GM08714 (cell line): ENCODE data around the gene TWNK.
A peak's percentile ranks its signal among the peaks of the same experiment; 100 is the strongest.

Experiments used
- H3K4me3 ChIP-seq: fragments of 200-500 bp; sonication (Bioruptor generic); 2 replicates; pipeline ENCODE4 v1.5.1; 2014; ENCODE audit warnings: mild to moderate bottlenecking, low read length, inconsistent platforms
- ZNF274 ChIP-seq: IDR thresholded peaks from 2 replicates; pipeline ENCODE4 v1.6.1; 2012; ENCODE audit warnings: mild to moderate bottlenecking, low read depth, low read length

TWNK gene

DNA sequence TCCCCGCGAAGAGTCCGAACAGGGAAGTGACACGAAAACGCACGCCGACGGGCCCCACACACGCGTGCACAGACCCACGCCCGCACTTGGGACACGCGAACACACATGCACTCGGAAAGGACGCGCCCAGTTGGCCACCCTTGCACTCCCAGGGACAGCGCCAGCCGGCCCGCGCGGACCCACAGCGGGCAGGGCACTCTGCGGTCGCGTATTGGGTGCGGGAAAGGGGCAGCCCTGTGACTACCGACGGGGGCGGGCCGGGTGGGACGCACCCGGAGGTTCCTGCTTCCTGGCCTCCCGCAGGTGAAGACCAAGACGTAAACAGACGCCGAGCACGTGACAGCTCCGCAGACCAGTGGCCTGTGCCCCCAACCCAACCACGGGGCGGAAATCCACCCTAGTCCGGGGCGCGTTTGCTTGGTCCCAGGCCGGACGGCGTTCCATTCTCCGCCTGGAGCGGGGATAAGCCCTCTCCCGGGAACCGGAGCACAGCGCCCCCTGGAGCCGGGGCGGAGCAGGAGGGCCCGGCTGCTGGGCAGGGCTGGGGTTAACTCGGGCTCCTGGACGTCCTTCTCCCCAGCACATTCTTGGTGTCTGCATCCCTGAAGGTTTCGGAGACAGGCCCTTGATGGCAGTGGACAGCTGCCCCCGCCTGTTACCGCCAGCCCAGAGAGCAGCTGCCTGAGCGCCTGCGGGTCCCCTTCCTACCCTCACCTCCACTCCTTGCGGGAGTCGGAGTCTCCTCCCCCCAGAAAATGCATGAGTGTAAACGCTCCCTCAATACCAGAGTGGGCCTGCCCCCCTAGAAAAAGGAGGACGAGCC is 10.2 kb downstream of the TWNK start:
- TF ChIP-seq ZNF274, result no peak
- H3K4me3 ChIP-seq, result peak overlapping the region; percentile 77

DNA sequence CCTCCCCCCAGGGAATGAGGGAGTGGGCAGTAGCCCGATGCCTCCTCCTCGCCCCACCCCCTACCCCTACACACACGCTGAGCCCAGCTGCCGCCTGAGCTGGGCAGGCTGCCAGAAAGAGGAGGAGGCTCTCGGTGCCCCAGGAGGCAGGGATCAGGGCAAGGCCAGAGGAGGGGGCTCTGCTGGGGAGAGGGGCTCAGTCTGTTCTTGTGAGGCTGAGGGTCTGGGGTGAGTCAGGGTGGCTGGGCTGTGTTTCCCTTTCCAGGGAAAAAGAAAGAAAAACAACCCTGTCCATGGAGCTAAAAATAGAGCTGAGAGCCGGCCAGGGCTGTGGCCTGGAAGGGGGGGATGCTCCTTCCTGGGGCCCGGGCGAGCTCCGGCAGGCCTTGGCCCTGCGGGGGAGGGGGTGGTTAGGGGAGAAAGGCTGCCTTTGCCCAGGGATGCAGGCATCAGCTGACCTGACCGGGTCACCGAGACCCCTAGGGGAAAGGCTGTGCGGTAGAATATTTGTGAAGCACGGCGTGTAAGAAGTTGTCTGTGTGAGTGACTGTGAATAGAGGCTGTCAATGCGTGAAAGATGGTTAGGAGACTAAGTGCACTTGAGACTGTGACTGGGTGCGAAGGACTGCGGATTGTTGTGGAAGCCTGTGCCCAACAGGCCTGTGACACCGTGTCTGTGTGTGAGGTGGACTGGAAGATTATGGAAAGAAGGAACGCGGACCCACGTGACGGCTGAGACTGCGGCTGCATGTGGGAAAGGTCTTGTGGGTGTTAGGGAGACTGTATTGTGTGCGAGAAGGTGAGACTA is 11.0 kb downstream of the TWNK start:
- peak overlapping the region; percentile 77; the same call in 1 of the 2 replicates for H3K4me3 ChIP-seq
- TF ChIP-seq ZNF274, result no peak

- TF ChIP-seq ZNF274, result no peak
Observed at GRCh38 chr10:100998991-100999741, 11.8 kb downstream of the TWNK start.

DNA sequence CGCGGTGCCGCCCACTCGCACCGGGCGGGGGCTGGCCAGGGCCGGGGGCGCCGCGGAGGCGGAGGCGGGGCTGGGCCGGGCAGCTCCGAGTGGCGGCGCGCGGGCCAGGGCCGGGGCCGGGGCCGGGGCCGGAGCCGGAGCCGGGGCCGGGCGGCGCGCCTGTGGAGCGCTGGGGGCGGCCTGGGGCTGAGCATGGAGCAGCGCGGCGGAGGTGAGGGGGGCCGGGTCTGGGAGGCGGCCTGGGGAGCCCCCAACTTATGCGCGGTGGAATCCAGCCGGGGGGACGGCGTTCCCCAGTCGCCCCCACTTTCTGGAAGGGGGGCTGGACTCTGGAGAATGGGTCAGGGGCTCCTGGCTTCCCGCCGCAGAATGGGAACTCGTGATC is 12.4 kb downstream of the TWNK start, which contains the start of gene LZTS2:
TSS of gene LZTS2 (plus strand) at position 67 of the 385 bp plus-strand sequence. CDS start 2,731 bp downstream, outside the sequence.
- H3K4me3 ChIP-seq, result peak within 1 kb of the TSS; percentile 77
- no peak for TF ChIP-seq ZNF274

More at GRCh38 chr10:100998991-100999741, 11.8 kb downstream of the TWNK start:
- peak overlapping the region; percentile 77; the same call in 1 of the 2 replicates for H3K4me3 ChIP-seq

DNA sequence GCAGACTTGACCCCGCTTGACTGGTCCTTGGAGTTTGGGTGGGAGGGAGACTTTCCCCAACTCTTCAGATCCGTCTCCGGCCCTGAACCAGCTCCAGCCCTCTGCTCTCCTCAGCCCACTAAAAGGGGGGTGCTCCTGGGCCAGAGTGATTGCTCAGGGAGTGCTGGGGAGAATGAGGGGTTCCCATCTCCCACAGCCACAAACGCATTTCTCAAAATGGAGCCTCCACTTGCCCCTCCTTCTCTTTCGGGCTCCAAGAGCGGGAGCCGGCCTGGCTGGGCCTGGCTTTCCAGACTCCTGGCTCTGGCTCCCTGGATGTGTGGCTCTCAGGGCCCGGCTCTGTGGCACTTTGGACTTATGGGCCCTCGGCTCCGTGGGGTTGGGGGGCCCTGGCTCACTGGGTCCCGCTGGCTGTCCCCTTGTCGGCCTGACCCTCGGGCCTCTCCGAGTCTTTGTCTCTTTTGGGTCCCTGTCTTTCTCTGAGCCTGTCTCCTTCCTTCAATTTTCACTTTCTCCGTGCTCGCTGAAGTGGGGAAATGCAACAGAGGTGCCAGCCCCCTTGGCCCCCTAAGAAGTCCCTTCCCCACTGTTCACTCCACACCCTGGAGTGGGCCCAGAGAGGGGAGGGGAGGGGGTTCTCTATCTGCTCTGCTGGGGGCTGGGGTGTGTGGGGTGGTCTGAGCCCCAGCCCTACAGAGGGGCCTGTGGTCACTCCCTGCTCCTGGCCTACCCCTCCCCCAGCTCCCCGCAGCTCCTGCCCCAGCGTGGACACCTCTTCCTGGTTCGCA is 13.0 kb downstream of the TWNK start:
- TF ChIP-seq ZNF274, result no peak
- peak overlapping the region; percentile 77 for H3K4me3 ChIP-seq

DNA sequence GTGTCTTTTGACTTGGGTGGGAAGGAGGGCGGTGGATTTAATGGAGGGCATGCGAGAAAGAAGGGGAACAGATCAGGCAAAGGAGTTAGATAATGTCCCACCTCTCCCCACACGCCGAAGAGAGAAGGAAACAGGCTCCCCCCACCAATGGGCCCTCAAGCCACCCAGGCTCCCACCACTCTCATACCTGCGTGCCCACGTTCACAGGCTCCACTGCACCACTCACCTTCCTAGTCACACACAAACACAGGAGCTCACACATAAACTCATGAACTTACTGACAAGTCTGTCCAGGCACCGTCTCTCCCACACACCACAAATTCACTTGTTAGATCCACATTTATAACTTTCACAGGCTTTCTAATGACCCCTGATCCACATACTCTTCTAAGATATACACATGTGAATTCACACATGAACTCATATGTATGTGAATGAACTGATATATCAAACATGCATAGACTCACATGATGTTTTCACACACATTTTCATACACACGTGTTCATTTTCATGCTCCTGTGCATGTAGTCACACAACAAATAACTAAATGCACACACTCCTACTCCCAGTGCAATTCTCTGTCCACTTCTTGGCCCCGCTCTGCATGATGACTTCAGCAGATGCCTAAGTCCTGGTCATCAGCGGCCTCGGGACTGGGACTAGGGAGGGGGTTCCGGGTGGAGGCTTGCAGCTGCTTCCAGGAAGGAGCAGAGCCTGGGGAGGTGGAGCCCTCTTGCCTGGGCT is 13.7 kb downstream of the TWNK start:
- TF ChIP-seq ZNF274, result no peak
- H3K4me3 ChIP-seq, result no peak overlapping the region; the same call in 1 of the 2 replicates

DNA sequence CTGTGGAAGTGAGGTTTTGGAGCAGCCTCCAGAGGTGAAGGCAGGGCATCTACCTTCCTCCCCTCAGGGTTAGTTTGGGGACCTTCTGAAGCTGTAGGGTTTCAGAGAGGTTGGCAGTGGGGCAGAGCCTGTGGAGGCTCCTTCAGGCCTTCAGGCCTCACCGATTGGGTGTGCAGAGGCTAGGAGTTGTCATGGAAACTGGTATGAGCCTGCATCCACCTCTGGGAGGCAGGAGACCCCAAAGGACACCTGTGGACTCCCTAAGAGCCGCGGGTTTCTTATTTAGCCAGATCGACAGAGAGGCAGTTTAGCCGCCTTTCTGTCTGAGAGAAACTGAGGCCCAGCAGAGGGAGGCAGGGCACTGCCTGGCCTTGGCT is 14.3 kb downstream of the TWNK start:
- TF ChIP-seq ZNF274, result no peak
- no peak overlapping the region for H3K4me3 ChIP-seq

DNA sequence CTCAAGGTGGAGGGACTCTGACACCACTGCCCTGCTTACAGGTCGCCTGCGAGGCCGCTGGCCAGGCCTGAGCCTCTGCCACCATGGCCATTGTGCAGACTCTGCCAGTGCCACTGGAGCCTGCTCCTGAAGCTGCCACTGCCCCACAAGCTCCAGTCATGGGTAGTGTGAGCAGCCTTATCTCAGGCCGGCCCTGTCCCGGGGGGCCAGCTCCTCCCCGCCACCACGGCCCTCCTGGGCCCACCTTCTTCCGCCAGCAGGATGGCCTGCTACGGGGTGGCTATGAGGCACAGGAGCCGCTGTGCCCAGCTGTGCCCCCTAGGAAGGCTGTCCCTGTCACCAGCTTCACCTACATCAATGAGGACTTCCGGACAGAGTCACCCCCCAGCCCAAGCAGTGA is 15.1 kb downstream of the TWNK start:
- no peak for TF ChIP-seq ZNF274
- H3K4me3 ChIP-seq, result no peak overlapping the region

- no peak for TF ChIP-seq ZNF274
- no peak overlapping the region for H3K4me3 ChIP-seq
Observed at GRCh38 chr10:101003639-101004206, 16.4 kb downstream of the TWNK start.

GRCh38 chr10:101005361-101005760 is 18.0 kb downstream of the TWNK start:
- TF ChIP-seq ZNF274, result no peak
- H3K4me3 ChIP-seq, result no peak overlapping the region

- no peak for TF ChIP-seq ZNF274
- no peak overlapping the region for H3K4me3 ChIP-seq
Observed at GRCh38 chr10:101005869-101006567, 18.7 kb downstream of the TWNK start.

- no peak for TF ChIP-seq ZNF274
- H3K4me3 ChIP-seq, result no peak overlapping the region
Observed at GRCh38 chr10:101006593-101007098, 19.3 kb downstream of the TWNK start.
